Activated T-helper 1 cell treated with anti-CD3 and anti-CD28 coated beads, Interleukin-2, amount 50 U/mL, for 16 hours (primary cell): ENCODE results near the gene CEBPG.

ENCODE experiments used
- DNase-seq, 2 donors: peaks; one replicate each; pipeline ENCODE4 v3.0.0-alpha.2; 2020; ENCODE audit warnings: low read depth in 1 of 2, low spot score in 1 of 2

The CEBPG gene

GRCh38 chr19:33405553-33406461, 32.3 kb downstream of the CEBPG start:
- DNase-seq = no peak

DNA sequence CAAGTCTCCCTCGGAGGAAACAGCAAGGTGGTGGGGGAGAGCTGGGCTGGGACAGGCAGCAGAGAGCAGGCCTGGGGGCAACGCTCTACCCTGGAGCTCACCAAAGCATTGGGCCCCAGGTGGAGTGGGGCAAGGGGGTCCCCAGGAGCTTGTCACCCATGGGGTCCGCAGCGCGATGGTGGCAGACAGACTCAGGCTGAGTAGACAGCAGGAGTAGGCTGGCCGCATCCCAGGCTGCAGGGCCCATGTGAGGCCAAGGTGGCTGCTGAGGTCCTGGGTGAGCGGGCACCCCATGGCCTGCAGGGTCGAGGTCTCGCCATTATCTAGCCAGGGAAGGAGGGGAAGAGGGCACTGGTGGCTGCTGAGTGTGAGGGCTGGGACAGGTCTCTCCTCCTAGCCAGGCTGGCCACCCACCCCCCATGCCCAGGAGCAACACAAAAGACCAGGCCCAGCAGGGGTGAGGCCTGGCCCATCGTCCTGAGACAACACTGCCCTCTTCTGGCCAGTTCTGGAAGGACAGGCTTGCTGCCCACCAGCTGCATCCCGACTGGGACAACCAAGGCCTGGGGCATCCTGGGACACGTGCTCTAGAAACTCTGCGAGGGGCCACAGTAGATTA, 33.1 kb downstream of the CEBPG start:
- peak; percentile 54 to 71 for DNase-seq

DNA sequence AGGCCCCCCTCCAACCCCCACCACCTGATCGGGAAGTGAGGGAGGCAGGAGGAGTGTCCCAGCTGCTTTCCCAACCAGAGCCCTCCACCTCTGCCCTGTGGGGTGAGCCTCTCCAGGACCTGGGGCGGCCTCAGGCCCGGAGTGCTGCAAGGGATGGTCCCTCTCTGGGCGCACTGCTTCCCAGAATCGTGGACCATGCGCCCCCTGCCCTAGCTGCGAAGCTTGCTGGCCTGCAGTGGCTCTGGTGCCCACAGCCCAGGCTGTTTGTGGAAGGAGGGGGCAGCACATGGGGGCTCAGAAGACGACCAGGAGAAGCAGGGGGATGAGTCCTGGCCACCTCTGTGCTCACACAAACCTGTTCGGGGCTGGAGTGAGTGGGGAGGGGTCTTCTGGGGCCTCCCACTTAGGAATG, 33.6 kb downstream of the CEBPG start:
- no peak for DNase-seq

DNA sequence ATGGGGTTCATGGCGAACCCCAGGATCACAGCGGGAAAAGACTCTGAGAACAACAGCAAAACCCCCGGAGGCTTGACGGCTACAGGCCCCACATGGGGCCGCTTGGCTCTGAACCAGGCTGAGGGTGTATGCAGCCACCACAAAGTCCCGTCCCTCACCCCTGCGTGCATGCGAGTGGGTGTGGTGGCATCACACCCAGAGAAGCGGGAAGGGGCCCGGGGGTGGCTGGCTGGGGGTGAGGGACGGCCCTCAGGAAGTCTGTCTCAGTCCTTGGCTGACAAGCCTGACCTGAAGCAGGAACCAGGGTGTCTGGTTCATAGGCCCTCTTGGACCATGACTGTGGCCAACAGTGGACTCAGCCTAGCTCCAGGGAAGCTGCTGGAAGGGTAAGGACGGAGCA, 34.2 kb downstream of the CEBPG start:
- no peak for DNase-seq

DNA sequence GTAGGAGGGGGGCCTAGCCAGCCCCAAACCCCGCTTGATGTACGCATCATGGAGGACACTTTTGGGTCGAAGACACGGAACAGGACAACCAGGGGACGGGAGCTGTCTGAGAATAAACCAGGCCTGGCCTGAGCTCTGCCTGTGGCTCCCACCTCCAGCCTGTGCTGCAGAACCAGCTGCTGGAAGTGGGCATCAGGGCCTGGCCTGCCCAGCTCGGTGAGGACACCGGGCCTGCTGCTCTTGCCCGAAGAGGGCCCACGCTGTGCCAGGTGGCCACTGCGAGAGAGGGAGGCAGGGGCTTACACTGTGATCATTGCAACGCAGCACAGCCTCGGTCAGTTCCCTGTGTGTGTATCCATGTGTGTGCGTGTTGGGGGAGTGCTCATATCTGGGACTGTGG, 34.6 kb downstream of the CEBPG start:
- no peak for DNase-seq

DNA sequence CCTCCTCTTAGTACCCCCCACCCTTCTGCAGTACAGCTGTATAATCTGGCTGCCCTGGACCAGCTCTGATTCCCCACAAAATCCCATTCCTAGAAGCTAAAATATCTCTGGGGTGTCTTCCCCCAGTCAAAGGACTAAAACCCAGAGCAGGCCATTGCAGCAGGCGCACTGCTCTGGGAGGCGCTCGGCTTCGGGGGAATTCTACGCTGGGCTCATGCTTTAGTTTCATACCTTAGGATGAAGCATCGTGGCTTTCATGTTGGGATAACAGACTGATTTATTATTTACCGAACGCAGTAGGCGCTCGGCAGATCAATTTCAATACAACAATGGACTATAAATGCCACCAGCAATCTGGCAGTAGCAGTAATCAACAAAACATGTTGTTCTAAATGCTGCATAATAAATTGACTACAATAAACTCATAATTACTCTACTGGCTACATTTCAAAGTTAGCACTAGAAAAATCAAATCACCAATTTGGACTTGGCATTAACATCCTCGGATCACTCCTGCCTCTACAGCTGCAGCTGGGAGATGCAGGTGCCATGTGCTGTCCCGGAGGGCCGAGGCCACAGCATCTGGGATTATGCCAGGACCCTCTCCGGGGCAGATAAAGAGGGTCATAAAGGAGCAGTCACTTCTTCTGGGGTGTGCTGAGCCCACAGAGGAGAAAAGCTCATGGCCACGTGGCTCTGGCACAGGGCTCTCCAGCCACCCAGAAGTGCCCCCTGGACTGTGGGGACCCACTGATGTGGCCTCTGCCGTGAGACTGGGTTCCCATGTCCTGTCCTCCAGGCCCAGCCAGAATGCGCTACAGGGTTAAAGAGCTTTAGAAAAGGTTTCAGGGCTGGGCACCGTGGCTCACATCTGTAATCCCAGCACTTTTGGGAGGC, 35.3 kb downstream of the CEBPG start:
- DNase-seq = no peak

DNA sequence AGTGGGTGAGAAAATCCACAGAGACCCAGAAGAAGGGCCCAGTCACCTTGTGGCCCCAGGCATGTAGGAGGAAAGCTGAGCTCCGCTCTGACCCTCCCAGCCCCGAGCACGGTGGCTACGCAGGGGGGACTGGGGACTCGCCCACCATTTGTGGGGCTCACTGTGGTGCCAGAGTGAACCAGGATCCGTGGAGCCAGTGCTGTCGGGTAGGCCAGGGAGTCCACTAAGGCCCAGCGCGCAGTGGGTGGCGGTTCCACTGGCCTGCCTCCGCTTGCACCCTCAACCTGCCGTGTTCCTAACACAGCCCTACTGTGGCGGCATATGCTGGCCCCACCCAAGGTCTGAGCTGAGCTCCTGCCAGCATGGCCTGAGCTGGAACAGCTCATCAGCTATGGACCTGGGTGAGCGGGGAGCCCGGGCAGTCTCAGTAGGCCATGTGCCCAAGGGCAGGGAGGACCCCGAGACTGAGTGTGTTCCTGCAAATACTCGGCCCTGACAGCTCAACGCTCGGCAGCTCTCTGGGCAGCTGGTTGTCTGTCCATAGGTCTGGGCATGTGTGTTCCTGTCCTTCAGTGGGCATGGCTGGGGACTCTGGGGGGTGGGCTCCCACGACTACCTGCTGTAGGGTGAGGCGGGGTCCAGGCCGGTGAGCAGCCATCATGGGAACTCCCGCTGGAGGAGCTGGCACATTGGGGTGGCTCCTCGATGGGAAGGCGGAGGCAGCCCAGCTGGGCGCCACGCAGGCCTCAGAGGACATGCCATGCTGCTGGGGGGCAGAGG, 36.6 kb downstream of the CEBPG start:
- DNase-seq = no peak

GRCh38 chr19:33410915-33411401, 37.4 kb downstream of the CEBPG start:
- no peak for DNase-seq

DNA sequence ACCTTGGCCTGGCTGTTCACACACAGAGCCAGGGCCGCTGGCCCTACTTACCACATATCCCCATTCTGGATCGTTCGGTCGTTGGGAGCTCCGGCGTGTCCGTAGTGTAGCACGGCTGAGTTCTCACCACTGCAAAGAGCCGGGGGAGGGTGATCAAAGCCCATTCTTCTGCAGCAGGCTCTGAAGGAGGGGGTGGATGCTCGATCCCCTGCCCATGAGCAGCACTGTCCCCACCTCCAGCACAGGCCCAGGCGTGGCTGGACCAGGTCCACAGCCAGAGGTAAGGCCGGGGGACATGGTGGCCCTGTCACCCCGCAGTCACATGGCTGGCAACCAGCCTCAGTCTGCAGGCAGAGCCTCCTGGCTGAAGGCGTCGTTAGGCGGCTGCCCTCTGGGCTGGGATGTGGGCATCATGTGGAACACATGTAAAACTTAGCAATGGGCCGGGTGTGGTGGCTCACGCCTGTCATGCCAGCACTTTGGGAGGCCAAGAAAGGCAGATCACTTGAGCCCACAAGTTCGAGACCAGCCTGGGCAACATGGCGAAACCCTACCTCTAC, 38.2 kb downstream of the CEBPG start:
- no peak for DNase-seq

DNA sequence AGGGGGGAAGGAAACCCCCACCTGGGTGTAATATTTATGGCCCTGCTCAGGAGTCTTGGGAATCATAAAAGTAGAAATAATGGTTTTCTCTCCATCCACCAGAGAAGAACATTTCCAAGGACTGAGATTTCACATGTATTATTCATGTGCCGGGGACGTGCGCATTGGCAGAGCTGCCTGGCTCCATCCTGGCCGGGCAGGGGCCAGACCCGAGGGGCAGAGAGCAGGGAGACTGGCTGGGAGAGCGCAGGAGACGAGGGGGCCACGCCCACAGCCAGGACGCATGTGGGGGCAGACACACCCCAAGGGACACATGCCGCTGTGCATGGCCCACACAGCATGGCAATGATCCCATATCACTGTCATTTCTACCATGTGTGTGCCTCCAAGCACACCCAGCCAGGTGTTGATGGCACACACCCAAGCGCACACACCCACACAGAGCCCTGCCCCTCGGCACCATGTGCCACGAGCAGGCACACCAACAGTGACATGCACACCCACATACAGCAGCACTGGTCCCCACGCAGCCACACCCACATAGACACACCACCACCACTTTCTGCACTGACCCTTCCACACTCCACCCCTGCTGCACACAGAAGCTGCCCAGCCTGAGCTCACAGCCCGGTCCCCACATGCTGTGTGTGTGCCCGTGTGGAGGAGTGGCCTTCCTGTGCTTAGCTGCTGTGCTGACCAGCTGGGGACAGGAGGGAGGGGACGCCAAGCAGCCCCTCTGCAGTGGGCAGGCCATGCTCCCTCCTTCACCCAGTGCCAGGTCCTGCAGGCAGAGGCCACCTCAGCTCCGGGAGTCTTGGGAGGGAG, 39.3 kb downstream of the CEBPG start:
- DNase-seq = no peak

GRCh38 chr19:33413426-33413725, 39.9 kb downstream of the CEBPG start:
- no peak for DNase-seq

DNA sequence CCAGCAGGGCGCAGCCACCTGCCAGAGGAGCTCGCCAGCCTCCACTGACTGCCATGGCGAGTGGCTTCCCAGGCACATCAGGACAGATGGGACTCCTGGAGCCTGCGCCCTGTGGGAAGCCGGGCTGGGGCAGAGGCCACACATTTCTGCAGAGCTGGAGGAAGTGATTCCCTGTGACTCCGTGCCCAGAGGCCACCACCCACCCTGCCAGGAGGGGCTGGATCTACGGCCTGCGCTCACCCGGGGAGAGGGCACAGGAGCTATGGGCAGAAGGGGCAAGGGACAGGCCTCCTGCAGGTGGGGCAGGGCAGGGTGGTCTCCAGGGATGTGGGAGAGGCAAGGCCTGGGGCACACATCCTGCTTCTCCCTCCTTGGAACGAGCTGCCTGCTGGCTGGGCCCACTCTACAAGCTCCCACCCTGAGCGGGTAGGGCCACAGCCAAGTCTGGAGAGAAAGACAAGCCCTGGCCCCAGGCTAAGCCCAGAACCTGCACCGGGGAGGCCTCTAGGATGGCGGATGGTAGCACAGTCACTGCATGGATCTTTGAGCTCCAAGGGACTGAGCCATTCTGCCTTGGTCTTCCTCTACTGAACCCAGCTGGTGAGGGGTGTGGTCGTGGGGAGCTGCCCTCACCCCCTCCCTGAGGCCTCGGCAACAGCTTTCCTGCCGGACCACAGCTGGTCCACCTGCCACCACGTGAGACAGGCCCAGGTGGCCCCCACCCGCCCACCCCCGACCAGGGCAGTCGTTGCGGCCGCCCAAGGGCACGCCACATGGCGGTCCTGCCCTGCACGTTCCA, 40.6 kb downstream of the CEBPG start:
- DNase-seq = no peak

DNA sequence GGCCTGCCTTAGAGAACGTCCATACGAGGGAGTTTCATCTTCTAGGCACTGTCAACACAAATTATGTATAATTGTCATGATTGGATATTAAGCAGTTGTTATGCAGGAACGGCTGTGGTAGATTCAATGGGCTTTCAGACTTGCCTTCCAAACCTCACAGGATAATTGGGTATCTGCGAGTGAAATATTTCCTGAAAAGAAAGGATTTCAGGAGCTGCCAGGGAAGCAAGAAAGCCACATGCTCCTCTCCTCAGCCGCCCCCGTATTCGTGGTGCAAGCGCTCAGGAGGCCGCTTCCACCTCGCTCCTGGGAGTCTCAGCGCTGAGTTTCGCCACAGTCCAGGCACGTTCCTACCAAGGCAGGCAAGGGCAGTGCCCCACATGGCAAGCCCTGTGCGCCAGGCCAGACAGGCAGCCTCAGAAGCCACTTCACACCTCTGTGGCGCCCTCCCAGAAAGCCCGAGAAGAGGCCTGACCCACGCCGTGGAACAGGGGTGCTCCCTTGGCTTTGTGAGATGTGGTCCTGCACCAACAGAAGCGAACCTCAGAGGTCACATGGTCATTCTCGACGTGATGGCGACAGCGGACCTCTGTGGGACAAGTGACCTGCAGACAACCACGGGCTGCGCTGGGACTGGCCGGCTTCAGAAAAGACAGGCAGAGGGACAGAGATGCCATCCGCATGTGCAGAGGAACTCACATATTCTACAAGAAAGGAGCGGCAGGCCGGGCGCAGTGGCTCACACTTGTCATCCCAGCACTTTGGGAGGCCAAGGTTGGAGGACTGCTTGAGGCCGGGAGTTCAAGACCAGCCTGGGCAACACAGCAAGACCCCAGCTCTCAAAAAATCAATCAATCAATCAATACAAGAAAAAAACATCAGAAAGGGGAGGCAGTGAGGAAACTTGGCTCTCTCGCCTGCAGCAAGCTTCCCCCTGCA, 41.4 kb downstream of the CEBPG start:
- no peak for DNase-seq

DNA sequence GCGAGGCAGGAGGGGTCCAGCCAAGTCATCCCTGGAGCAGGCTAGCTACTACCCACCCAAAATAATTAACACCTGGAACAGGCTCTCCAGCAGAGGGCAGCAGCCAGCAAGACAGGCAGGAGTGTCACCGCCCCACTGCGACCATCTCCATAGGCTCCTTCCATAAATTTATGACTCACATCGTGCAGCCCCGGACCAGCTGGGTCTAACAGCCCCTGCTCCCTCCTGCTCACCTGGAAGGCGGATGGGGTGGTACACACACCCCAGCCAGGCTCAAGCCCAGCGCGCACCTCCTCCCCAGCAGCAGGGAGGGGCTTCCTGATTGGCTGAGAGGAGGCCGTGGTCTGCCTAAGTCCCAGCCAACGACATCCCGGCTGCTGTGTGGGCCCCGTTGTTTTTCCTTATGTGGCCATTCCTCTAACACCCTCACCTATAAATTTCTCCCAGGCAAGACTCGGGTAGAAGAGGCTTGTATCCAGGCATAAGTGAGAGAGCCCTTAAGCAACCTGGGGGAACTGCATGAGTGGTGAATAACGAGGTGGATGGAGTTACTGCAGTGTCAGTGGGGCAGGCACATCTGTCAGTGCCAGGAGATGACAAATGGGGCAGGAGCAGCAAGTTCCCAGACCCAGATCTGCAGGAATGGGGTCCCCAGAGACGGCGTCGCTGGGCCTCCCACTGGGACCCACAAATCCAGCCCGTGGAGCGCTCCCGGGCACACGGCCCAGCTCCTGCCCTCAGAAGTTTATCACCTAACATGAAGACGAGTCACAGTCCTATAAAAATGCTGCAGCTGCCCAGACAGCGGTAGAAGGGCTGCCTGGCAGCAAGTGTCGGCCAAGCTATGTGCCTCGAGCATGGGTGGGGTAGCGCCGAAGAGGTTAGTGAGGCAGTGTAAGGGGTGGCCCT, 43.1 kb downstream of the CEBPG start:
- peak; percentile 31 to 45 for DNase-seq

DNA sequence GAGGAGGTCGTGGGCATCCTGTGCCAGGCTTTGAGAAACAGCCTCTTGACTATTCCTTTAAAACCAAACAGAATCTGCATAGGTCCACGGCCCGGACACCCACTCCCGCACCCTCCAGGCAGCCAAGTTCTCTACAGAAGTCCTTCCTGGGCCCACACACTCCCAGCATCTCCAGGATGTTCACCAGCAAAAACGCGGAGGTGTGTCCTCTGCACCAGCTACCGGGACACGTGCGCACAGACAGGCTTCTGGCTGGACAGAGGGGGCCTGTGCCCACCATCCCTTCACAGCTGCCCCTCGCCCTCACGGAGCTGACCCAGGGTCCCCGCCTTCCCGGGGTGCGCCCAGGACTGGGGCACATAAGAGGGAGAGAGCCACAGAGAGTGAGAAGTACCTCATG, 44.2 kb downstream of the CEBPG start:
- DNase-seq = no peak

GRCh38 chr19:33418461-33418860, 45.0 kb downstream of the CEBPG start:
- no peak for DNase-seq
